Lower leg skin (tissue), 4 donors: Measurements from ENCODE around the gene NOL4L. TPM values are rescaled to one million over a fixed set of nuclear protein-coding genes. Genes with fewer than 3 reads are reported as not detected.

ENCODE experiments used
- DNase-seq, 2 donors: peaks; one replicate each; pipeline ENCODE4 v3.0.0-alpha.2; 2019; ENCODE audit warnings: low spot score in 2 of 2
- H3K4me3 ChIP-seq: fragments of 200-600 bp; sonication (generic); 2 replicates; pipeline ENCODE4 v1.5.1; 2017; ENCODE audit warnings: mild to moderate bottlenecking, low read depth; ENCODE audit not compliant: poor library complexity, severe bottlenecking
- POLR2A ChIP-seq, 2 donors: fragments of 450-650 bp; IDR thresholded peaks; one replicate each; pipeline ENCODE4 v1.6.1; 2016 to 2017; ENCODE audit warnings: antibody characterized with exemption in 2 of 2, mild to moderate bottlenecking in 1 of 2, moderate library complexity in 1 of 2
- WGBS, 2 donors: methylation state at CpG; one replicate each; pipeline ENCODE4 v1.1.5; 2018; 5-methylcytosine and 5-hydroxymethylcytosine counted together
- intact Hi-C: fragments of 100-400 bp; cut with DNase I; formaldehyde crosslinking; loops from one replicate; pipeline ENCODE4 v1.15.0; 2023; ENCODE audit warnings: low total_unique reads
- total RNA-seq, 4 donors: library from RNA; depleted of rRNA; stranded (reverse); fragments of >200 nt; gene quantifications; one replicate each; pipeline ENCODE4 v1.1.0, GENCODE V29; 2016
- TF ChIP-seq, protein P1 (sequence below), 3 donors: fragments of 450-650 bp; IDR thresholded peaks; one replicate each; pipeline ENCODE4 v1.5.1; 2016; ENCODE audit warnings: antibody characterized with exemption in 3 of 3, mild to moderate bottlenecking in 3 of 3, moderate library complexity in 2 of 3

NOL4L gene
- total RNA-seq, 4 donors from 2014 or later, result 4.6 to 10.4 (median 7.0) TPM

- no peak for DNase-seq
- TF ChIP-seq POLR2A (IDR thresholded peaks at IDR 0.05), result no peak
- TF ChIP-seq, protein P1, sequence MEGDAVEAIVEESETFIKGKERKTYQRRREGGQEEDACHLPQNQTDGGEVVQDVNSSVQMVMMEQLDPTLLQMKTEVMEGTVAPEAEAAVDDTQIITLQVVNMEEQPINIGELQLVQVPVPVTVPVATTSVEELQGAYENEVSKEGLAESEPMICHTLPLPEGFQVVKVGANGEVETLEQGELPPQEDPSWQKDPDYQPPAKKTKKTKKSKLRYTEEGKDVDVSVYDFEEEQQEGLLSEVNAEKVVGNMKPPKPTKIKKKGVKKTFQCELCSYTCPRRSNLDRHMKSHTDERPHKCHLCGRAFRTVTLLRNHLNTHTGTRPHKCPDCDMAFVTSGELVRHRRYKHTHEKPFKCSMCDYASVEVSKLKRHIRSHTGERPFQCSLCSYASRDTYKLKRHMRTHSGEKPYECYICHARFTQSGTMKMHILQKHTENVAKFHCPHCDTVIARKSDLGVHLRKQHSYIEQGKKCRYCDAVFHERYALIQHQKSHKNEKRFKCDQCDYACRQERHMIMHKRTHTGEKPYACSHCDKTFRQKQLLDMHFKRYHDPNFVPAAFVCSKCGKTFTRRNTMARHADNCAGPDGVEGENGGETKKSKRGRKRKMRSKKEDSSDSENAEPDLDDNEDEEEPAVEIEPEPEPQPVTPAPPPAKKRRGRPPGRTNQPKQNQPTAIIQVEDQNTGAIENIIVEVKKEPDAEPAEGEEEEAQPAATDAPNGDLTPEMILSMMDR (IDR thresholded peaks at IDR 0.05), result no peak
- WGBS, 2 donors, result 77 to 80% methylated on average over 11 of the region's 11 CpGs
- H3K4me3 ChIP-seq, result no peak overlapping the region
- intact Hi-C loops, result no loop called here
Observed at GRCh38 chr20:32507998-32508774, 76.9 kb downstream of the NOL4L start.

DNA sequence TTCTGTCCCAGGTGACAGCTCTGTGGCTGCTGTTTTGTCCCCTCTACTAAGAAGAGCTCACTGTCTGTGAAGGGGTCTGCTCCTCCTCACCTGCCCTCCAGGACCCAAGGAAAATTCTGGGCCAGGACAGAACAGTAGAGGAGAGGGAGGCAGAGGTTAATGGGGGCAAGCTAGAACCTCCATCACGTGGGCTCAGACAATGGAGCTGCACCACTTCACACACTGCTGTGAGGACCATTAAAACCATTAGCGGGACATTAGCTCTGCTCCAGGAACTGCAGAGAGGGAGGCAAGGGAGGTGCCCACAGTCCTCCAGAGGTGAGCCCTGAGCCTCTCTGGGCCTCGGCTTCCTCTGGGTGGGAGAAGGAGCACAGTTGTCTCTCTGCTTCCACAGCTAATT is 78.4 kb downstream of the NOL4L start:
- TF ChIP-seq, protein P1 (IDR thresholded peaks at IDR 0.05), result no peak
- TF ChIP-seq POLR2A (IDR thresholded peaks at IDR 0.05), result no peak
- intact Hi-C loops, result no loop called here
- no peak overlapping the region for H3K4me3 ChIP-seq
- 66 to 79% methylated on average over 3 of the region's 3 CpGs for WGBS, 2 donors
- no peak for DNase-seq

GRCh38 chr20:32505723-32506473 is 79.2 kb downstream of the NOL4L start:
- intact Hi-C loops, result no loop called here
- 84 to 88% methylated on average over 8 of the region's 8 CpGs for WGBS, 2 donors
- no peak overlapping the region for H3K4me3 ChIP-seq
- no peak for DNase-seq
- no peak for TF ChIP-seq POLR2A (IDR thresholded peaks at IDR 0.05)
- TF ChIP-seq, protein P1 (IDR thresholded peaks at IDR 0.05), result no peak

DNA sequence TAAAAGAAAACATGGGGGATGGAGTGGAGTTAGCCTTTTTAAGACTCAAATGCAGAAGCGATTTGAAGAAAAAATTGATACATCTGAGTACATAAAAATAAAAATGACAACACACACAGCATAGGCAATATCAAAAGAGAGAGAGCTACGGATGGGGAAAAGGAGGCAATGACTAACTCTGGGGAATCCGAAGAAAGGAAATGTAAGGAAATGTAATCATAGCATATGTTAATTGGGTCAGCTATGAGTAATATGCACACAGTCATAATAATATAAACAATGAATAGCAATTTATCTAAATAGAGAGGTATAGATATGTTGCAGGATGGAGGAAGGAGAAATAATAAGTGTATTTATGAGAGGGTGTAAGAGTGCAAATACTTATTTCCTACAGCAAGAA is 83.4 kb downstream of the NOL4L start:
- WGBS, 2 donors, result 63 to 79% methylated on average over 3 of the region's 3 CpGs
- no peak for TF ChIP-seq POLR2A (IDR thresholded peaks at IDR 0.05)
- TF ChIP-seq, protein P1 (IDR thresholded peaks at IDR 0.05), result no peak
- H3K4me3 ChIP-seq, result no peak overlapping the region
- intact Hi-C loops, result no loop called here
- DNase-seq, result no peak

GRCh38 chr20:32497589-32498224 is 87.4 kb downstream of the NOL4L start:
- 54 to 58% methylated on average over 13 of the region's 13 CpGs for WGBS, 2 donors
- no peak for DNase-seq
- TF ChIP-seq, protein P1 (IDR thresholded peaks at IDR 0.05), result no peak
- TF ChIP-seq POLR2A (IDR thresholded peaks at IDR 0.05), result no peak
- no peak overlapping the region for H3K4me3 ChIP-seq
- intact Hi-C loops, result no loop called here
